Choroid plexus epithelial cell (primary cell): ENCODE results near the gene TMEM217.

Source experiments
- DNase-seq: peaks from one replicate; pipeline ENCODE4 v3.0.0-alpha.2; 2010; ENCODE audit warnings: low read depth
- H3K4me3 ChIP-seq: 2 replicates; pipeline ENCODE4 v1.5.1; 2011; ENCODE audit warnings: low read depth, mild to moderate bottlenecking, control low read depth, low read length, moderate library complexity
- TF ChIP-seq, protein P1 (sequence below): conservative IDR thresholded peaks from 2 replicates; pipeline ENCODE4 v1.5.1; 2011; ENCODE audit warnings: low read depth, mild to moderate bottlenecking, control low read depth, inconsistent platforms, low read length, moderate library complexity

TMEM217 gene

DNA sequence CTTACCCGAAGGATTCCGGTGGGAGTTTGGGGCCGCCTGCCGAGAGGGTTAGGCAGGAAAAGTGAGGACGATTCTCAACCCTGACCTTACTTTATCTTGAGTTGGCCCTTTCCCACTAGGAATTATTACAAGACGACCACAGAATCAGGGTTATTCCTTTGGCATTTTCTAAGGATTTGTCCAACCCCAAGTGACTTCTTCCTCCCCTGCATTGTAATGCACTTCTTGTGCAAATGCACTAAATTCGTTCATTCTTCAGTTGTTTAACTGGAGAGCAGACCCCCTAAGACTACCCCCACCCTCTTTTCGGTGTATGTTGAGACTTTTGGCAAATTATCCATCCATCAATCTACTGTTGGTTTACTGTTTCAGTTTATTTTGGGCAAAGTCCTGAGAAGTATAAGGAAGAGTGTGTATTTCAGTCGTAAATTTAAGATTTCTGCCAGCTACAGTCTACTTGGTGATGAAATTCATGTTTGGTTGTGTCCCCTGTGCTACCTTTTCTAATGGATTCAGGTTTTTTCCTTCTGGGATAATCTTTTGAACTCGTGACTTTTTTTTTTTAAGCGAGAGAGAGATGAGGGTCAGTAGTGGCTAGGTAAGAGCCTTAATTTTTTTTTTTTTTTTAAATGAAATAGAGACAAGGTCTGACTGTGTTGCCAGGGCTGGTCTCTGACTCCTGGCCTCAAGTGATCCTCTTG lies 611 bp upstream of the TMEM217 start:
- DNase-seq: no peak
- peak overlapping the region; percentile 98 for H3K4me3 ChIP-seq
- TF ChIP-seq, protein P1, sequence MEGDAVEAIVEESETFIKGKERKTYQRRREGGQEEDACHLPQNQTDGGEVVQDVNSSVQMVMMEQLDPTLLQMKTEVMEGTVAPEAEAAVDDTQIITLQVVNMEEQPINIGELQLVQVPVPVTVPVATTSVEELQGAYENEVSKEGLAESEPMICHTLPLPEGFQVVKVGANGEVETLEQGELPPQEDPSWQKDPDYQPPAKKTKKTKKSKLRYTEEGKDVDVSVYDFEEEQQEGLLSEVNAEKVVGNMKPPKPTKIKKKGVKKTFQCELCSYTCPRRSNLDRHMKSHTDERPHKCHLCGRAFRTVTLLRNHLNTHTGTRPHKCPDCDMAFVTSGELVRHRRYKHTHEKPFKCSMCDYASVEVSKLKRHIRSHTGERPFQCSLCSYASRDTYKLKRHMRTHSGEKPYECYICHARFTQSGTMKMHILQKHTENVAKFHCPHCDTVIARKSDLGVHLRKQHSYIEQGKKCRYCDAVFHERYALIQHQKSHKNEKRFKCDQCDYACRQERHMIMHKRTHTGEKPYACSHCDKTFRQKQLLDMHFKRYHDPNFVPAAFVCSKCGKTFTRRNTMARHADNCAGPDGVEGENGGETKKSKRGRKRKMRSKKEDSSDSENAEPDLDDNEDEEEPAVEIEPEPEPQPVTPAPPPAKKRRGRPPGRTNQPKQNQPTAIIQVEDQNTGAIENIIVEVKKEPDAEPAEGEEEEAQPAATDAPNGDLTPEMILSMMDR: no peak

DNA sequence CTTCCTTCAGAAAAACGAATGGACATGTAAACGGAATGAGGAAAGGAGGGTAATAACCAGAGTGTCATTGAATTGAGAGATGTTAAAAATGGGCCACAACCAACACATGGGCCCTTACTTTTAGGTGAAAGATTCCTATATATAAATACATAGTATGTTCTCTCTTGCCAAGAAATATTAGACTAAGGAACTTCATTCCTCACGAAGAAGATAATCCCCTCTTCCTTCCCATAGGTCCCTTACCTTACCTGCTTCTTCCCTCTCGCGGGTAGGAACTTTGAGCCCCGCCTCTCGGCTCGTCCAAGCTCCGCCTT lies 667 bp downstream of the TMEM217 start:
- peak overlapping the region; percentile 98 for H3K4me3 ChIP-seq
- TF ChIP-seq, protein P1: no peak
- no peak for DNase-seq

DNA sequence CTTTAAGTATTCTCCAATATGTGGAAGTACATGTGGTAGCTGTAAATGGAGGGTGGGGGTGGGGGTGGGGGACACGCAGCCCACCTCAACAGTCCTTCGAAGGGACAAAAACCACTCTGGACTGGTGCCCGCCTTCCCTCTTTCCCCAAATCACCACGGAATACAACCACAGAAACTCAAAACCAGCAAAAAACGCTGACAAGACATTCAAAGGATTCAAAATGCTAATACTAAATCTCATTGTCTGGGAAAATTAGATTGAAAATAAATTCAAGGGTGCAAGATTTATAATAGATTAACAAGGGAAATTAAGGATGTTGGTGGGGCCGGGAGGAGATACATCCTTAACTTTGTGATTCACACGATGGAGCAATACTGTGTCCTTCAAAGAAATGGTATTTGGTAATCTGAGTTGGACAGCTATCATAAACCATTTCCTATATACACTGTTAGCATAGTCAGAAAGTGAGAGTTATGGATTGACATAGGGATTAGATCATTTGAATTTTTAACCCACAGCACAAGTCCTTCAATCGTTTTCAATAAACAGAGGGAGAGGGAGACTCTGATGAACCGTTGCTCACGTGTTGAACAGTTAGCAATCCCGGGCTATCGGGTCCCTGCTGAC lies 1.1 kb downstream of the TMEM217 start:
- DNase-seq: peak; percentile 66
- TF ChIP-seq, protein P1: no peak
- H3K4me3 ChIP-seq: peak overlapping the region; percentile 98

DNA sequence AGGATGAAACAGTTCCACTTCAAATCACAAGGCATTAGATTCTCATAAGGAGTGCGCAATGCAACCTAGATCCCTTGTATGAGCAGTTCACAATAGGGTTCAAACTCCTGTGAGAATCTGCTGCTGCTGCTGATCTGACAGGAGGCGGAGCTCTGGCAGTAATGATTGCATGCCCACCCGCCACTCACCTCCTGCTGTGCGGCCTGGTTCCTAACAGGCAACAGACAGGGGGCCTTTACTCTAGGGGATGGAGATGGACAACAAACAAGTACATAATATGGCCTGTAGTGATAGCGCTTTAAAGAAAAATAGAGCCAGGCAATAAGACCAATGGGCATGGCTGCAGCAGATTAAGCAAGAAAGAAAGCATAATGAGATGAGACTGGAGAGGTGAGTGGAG lies 3.1 kb downstream of the TMEM217 start:
- H3K4me3 ChIP-seq: no peak overlapping the region
- TF ChIP-seq, protein P1: no peak
- DNase-seq: no peak

DNA sequence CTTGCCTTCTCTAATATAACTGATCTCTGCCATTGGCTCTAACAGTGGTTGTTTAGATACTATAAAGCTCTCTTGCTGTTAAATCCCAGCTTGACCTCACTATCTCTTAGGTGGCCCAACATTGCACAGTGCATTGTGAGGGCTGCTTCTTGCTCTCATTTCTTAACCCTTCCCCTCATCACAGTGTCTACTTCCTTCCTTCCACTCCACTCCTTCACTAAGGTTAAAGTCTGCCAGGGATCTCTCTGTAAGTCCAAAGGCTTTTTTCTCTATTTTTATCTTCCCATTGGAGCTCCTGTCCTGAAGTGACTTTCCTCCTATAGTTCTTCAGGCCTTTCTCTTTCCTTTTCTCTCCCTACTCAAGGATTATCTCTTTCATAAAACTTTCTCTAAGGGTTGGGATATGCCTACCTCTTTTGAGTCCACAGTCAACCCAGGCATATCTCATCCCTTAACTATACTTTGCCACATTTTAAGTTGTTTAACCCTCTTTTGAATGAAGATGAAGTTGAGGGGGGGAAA lies 4.4 kb downstream of the TMEM217 start:
- no peak for DNase-seq
- TF ChIP-seq, protein P1: no peak
- H3K4me3 ChIP-seq: no peak overlapping the region

DNA sequence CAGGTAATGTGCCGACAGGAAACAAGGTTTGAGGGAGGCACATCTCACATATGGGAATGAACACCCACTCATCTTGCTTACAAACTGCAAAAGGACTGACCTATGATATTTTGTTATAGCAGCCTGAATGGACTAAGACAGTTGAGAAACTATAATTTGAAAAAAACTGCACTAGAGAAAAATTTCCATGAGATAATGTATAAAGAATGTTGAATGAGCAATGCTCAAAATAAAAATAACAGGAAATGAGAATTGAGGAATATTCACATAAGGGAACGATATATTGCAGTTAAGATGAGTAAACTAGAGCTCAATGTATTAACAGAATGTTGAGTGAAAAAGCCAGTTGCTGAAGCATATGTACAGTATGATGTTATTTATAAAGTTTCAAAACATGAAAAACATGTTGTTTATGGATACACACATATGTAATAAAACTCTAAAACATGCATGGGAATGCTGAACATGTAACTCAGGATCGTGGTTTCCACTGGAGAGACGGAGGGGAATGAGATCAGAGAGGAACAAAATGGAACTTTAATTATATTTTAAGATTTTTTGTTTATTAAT lies 6.6 kb downstream of the TMEM217 start:
- H3K4me3 ChIP-seq: no peak overlapping the region
- DNase-seq: peak; percentile 66
- TF ChIP-seq, protein P1: no peak
